ENCODE results near the gene ALK.

ALK gene

DNA sequence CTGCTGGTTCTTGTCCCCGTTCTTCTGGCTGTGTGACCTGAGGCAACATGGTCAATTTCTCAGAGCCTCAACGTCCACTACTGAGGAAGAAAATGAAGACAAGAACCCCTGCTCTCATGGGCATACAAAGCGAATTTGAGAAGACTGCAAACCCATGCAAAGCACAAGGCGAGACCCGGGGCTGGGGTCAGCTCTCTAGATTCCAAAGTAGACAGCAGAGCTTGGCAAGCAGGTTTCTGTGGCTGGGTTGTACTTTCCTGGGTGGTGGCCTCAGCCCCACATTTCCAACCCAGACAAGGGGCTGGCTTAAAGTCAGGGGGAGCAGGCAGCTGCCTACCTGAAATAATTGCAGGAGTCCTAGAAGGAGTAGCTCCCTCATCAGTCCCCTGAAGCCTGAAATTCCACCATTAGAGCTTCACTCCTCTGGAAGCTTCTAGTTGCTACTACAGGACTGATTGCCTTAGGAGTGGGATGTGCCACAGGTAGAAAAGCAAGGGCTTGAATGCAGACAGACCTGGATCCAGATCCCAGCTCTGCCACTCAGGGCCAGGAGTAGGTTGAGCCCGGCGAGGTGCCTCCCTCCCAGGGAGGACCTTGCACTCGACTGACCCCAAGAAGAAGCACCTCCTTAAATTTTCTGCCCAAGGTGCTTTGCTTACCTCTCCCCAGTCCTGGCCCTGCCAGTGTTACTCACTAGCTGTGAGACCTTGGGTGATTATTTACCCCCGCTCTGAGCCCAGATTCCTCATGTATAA, 678.6 kb downstream of the ALK start:
- ATAC-seq (ENCODE audit: insufficient read depth, low read depth) (no peak), DNase-seq (no peak)
- Histone ChIP-seq H3K4me1 (ENCODE audit: insufficient read depth, low read length) (no peaks in the 10 kb centered on the region), H3K9ac (ENCODE audit: low read depth, low read length) (no peak overlapping the region), H2AFZ (ENCODE audit: low read depth, low read length) (no peak overlapping the region), H3K4me2 (ENCODE audit: insufficient read depth, low read length) (no peak overlapping the region), H3K27ac (ENCODE audit: low read length) (no peak overlapping the region), H3K79me2 (ENCODE audit: insufficient read depth, low read length) (no peaks in the 10 kb centered on the region), H3K36me3 (ENCODE audit: insufficient read depth, low read length) (no peaks in the 10 kb centered on the region), H4K20me1 (ENCODE audit: insufficient read depth, low read length) (peaks cover 8% of the 10 kb centered on the region; the same call in 1 of the 2 replicates), H3K4me3 (ENCODE audit: low read depth in 1 of 2, low read length in 2 of 2) (no peak overlapping the region), H3K9me3 (ENCODE audit: insufficient read depth, low read length, severe bottlenecking) (no peaks in the 10 kb centered on the region), H3K27me3 (ENCODE audit: insufficient read depth, low read length, poor library complexity) (no peaks in the 10 kb centered on the region)
- TF ChIP-seq EZH2 (IDR thresholded peaks at IDR 0.05; ENCODE audit: borderline replicate concordance, low read depth, low read length, severe bottlenecking), result no peak
- TF ChIP-seq, protein P1, sequence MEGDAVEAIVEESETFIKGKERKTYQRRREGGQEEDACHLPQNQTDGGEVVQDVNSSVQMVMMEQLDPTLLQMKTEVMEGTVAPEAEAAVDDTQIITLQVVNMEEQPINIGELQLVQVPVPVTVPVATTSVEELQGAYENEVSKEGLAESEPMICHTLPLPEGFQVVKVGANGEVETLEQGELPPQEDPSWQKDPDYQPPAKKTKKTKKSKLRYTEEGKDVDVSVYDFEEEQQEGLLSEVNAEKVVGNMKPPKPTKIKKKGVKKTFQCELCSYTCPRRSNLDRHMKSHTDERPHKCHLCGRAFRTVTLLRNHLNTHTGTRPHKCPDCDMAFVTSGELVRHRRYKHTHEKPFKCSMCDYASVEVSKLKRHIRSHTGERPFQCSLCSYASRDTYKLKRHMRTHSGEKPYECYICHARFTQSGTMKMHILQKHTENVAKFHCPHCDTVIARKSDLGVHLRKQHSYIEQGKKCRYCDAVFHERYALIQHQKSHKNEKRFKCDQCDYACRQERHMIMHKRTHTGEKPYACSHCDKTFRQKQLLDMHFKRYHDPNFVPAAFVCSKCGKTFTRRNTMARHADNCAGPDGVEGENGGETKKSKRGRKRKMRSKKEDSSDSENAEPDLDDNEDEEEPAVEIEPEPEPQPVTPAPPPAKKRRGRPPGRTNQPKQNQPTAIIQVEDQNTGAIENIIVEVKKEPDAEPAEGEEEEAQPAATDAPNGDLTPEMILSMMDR (IDR thresholded peaks at IDR 0.05; ENCODE audit: borderline replicate concordance, extremely low read depth, low read length, poor library complexity, severe bottlenecking), result no peak

DNA sequence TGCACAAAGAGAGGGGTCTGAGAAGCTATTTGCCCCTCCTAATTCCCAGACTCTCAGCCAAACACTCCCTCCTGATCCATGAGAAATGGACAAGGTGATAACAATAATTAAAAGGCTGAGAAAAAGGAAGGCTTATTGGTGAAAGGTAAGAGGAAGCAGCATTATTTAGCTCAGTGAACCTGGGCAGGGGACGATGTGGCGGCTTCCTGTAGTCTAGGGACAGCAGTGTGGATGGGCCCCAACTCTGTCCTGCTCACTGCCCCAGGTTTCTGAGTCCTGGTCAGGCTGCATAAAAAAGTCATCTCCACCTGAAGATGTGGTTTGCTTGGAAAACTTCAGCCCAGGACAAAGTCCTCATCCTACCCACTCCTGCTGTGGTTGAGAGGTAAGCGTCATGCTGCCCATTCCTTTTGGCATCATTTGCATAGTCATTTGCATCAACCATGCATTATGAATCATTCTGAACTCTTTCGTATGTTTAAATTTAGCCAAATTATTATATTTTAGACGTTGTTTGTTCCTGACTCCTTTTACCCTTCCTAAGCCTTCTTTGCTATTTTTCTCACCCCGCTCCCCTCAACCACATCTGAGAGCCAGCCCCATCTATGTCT, 679.3 kb downstream of the ALK start:
- no peaks in the 10 kb centered on the region for H3K27me3 ChIP-seq (ENCODE audit: insufficient read depth, low read length, poor library complexity)
- H2AFZ ChIP-seq (ENCODE audit: low read depth, low read length), result no peak overlapping the region
- peaks cover 8% of the 10 kb centered on the region; the same call in 1 of the 2 replicates for H4K20me1 ChIP-seq (ENCODE audit: insufficient read depth, low read length)
- no peak overlapping the region for H3K9ac ChIP-seq (ENCODE audit: low read depth, low read length)
- no peaks in the 10 kb centered on the region for H3K36me3 ChIP-seq (ENCODE audit: insufficient read depth, low read length)
- DNase-seq (no peak), ATAC-seq (ENCODE audit: insufficient read depth, low read depth) (no peak)
- no peak overlapping the region for H3K27ac ChIP-seq (ENCODE audit: low read length)
- no peak overlapping the region for H3K4me2 ChIP-seq (ENCODE audit: insufficient read depth, low read length)
- TF ChIP-seq EZH2 (IDR thresholded peaks at IDR 0.05; ENCODE audit: borderline replicate concordance, low read depth, low read length, severe bottlenecking), result no peak
- TF ChIP-seq, protein P1 (IDR thresholded peaks at IDR 0.05; ENCODE audit: borderline replicate concordance, extremely low read depth, low read length, poor library complexity, severe bottlenecking), result no peak
- H3K4me3 ChIP-seq (ENCODE audit: low read depth in 1 of 2, low read length in 2 of 2), result no peak overlapping the region
- no peaks in the 10 kb centered on the region for H3K79me2 ChIP-seq (ENCODE audit: insufficient read depth, low read length)
- no peaks in the 10 kb centered on the region for H3K9me3 ChIP-seq (ENCODE audit: insufficient read depth, low read length, severe bottlenecking)
- no peaks in the 10 kb centered on the region for H3K4me1 ChIP-seq (ENCODE audit: insufficient read depth, low read length)

DNA sequence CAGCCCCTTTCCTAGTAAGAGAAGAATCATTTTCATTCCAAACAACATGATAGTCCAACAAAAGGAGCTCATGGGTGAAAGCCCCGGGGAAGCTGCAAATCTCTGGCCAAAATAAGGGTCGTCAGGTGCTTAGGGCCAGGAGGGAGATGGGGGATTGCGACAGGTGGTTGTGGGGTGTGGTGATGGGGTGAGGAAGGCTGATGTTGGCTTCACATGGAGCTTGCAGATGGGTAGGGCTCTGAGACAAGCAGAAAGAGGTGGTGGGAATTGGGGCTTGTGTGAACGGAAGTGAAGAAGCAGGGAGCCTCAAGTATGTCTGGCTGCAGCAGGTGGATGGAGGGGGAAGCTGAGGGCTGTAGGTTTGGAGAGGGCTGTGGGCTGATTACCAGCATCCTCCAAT, 680.0 kb downstream of the ALK start:
- H2AFZ ChIP-seq (ENCODE audit: low read depth, low read length), result no peak overlapping the region
- no peak overlapping the region for H3K27ac ChIP-seq (ENCODE audit: low read length)
- ATAC-seq (ENCODE audit: insufficient read depth, low read depth) (no peak), DNase-seq (no peak)
- H3K4me3 ChIP-seq (ENCODE audit: low read depth in 1 of 2, low read length in 2 of 2), result no peak overlapping the region
- H3K79me2 ChIP-seq (ENCODE audit: insufficient read depth, low read length), result no peaks in the 10 kb centered on the region
- no peaks in the 10 kb centered on the region for H3K4me1 ChIP-seq (ENCODE audit: insufficient read depth, low read length)
- TF ChIP-seq, protein P1 (IDR thresholded peaks at IDR 0.05; ENCODE audit: borderline replicate concordance, extremely low read depth, low read length, poor library complexity, severe bottlenecking), result no peak
- TF ChIP-seq EZH2 (IDR thresholded peaks at IDR 0.05; ENCODE audit: borderline replicate concordance, low read depth, low read length, severe bottlenecking), result no peak
- no peaks in the 10 kb centered on the region for H3K9me3 ChIP-seq (ENCODE audit: insufficient read depth, low read length, severe bottlenecking)
- H4K20me1 ChIP-seq (ENCODE audit: insufficient read depth, low read length), result peaks cover 5% of the 10 kb centered on the region; the same call in 1 of the 2 replicates
- H3K9ac ChIP-seq (ENCODE audit: low read depth, low read length), result no peak overlapping the region
- H3K27me3 ChIP-seq (ENCODE audit: insufficient read depth, low read length, poor library complexity), result no peaks in the 10 kb centered on the region
- H3K36me3 ChIP-seq (ENCODE audit: insufficient read depth, low read length), result no peaks in the 10 kb centered on the region
- no peak overlapping the region for H3K4me2 ChIP-seq (ENCODE audit: insufficient read depth, low read length)

Data from DND-41 (cell line).